ENCODE data around the gene PTCH1.

DNA sequence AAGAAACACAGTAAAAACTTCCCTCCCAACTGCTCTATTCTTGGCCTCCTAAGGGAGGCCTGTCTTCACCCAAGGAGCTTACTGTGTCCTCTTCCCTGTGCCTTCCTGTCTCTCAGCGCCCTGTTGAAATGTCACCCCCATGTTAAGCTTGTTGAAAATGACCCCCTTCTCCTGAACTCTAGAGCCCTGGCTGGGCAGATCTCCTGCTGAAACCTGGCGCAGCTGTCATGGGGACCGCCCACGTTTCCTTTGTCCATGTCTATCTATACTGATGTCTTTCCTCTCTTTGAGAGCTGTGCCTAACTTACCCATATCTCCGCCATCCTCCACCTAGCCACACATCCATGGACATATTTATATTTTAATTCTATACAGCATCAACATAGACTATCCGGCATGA, 33.3 kb downstream of the PTCH1 start:
- TF ChIP-seq EZH2 (IDR thresholded peaks at IDR 0.05; ENCODE audit: low read depth, unreplicated experiment): no peak
- TF ChIP-seq, protein P1, sequence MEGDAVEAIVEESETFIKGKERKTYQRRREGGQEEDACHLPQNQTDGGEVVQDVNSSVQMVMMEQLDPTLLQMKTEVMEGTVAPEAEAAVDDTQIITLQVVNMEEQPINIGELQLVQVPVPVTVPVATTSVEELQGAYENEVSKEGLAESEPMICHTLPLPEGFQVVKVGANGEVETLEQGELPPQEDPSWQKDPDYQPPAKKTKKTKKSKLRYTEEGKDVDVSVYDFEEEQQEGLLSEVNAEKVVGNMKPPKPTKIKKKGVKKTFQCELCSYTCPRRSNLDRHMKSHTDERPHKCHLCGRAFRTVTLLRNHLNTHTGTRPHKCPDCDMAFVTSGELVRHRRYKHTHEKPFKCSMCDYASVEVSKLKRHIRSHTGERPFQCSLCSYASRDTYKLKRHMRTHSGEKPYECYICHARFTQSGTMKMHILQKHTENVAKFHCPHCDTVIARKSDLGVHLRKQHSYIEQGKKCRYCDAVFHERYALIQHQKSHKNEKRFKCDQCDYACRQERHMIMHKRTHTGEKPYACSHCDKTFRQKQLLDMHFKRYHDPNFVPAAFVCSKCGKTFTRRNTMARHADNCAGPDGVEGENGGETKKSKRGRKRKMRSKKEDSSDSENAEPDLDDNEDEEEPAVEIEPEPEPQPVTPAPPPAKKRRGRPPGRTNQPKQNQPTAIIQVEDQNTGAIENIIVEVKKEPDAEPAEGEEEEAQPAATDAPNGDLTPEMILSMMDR (conservative IDR thresholded peaks at IDR 0.05; ENCODE audit: low read depth in 2 of 2): no peak
- TF ChIP-seq JUNB (IDR thresholded peaks at IDR 0.05; ENCODE audit: unreplicated experiment): no peak

All from GM23338 (cell line).